ENCODE data around the gene PRF1.

GRCh38 chr10:70551971-70552422 lies 50.5 kb downstream of the PRF1 start:
- TF ChIP-seq CTCF (conservative IDR thresholded peaks at IDR 0.05) (no peak), ZFX (IDR thresholded peaks at IDR 0.05) (no peak)

Measured in C4-2B (cell line).